ENCODE measurements around the gene C6orf136.

Gene C6orf136

DNA sequence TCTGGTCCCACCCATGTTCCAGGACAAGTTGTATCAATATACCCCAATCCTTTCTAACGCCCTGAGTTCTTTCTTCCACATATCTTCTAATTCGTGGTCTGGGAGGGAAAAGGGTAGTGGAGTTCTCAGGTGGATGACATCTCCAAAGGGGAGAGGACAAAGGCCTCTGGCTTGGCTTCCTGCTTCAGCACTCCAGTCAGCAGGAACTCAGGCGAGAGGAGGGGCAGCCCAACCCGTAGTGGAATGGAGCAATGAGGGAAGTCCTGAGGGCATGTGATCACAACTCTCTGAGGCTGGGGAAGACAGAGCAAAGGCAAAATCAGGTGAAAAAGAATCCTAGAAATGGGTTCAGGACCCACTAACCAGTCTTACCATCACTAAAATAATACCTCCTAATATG is 53.4 kb downstream of the C6orf136 start:
- H3K27ac ChIP-seq = no peak overlapping the region
- TF ChIP-seq, protein P1, sequence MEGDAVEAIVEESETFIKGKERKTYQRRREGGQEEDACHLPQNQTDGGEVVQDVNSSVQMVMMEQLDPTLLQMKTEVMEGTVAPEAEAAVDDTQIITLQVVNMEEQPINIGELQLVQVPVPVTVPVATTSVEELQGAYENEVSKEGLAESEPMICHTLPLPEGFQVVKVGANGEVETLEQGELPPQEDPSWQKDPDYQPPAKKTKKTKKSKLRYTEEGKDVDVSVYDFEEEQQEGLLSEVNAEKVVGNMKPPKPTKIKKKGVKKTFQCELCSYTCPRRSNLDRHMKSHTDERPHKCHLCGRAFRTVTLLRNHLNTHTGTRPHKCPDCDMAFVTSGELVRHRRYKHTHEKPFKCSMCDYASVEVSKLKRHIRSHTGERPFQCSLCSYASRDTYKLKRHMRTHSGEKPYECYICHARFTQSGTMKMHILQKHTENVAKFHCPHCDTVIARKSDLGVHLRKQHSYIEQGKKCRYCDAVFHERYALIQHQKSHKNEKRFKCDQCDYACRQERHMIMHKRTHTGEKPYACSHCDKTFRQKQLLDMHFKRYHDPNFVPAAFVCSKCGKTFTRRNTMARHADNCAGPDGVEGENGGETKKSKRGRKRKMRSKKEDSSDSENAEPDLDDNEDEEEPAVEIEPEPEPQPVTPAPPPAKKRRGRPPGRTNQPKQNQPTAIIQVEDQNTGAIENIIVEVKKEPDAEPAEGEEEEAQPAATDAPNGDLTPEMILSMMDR (conservative IDR thresholded peaks at IDR 0.05) = no peak
- TF ChIP-seq ZFX (IDR thresholded peaks at IDR 0.05) = no peak

Measured in C4-2B (cell line).